Gastroesophageal sphincter (tissue), 3 donors: ENCODE results near the gene TAS2R14.

Source experiments
- CTCF ChIP-seq, 4 experiments: fragments of 200-600 bp in 2 of 4; fragments of 450-650 bp in 2 of 4; sonication (generic) in 1 of 4; IDR thresholded peaks; one replicate each; pipeline ENCODE4 v1.5.1; 2017 to 2019; ENCODE audit warnings: antibody characterized with exemption in 4 of 4, mild to moderate bottlenecking in 2 of 4, moderate library complexity in 2 of 4
- EP300 ChIP-seq: sonication (generic); formaldehyde crosslinking; IDR thresholded peaks from one replicate; pipeline ENCODE4 v1.6.1; 2017; ENCODE audit warnings: antibody characterized with exemption, mild to moderate bottlenecking
- POLR2A ChIP-seq, 2 donors: fragments of 450-650 bp; IDR thresholded peaks; one replicate each; pipeline ENCODE4 v1.6.1; 2017; ENCODE audit warnings: antibody characterized with exemption in 2 of 2, mild to moderate bottlenecking in 2 of 2, moderate library complexity in 1 of 2

GRCh38 chr12:10967409-10967808 is 28.3 kb upstream of the TAS2R14 start:
- TF ChIP-seq CTCF (IDR thresholded peaks at IDR 0.05) (no peak), POLR2A (IDR thresholded peaks at IDR 0.05) (no peak), EP300 (no peak)
